IPS-NIHi7 (cell line): ENCODE data around the gene PAFAH2.

Source experiments
- DNase-seq: peaks from one replicate; pipeline ENCODE4 v3.0.0; 2012; ENCODE audit warnings: mixed read lengths; ENCODE audit errors: extremely low spot score

The PAFAH2 gene

DNA sequence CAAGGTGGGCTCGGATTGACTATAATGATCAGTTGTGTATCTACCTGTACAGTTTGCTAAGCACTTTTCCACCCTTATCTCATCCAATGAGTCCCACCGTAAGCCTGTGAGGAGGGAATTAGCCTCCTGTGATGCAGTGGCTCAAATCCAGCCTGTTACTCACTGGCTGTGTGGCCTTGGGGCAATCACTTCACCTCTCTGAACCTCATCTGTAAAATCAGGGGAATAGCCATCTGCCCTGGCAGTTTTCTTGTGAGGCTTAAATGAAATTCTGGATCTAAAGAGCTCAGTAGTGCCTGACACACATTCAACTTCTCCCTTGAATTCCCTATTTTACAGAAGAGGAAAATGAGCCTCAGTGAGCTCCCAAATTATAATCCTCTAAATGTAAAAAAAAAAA is 16.3 kb upstream of the PAFAH2 start:
- DNase-seq = no peak

DNA sequence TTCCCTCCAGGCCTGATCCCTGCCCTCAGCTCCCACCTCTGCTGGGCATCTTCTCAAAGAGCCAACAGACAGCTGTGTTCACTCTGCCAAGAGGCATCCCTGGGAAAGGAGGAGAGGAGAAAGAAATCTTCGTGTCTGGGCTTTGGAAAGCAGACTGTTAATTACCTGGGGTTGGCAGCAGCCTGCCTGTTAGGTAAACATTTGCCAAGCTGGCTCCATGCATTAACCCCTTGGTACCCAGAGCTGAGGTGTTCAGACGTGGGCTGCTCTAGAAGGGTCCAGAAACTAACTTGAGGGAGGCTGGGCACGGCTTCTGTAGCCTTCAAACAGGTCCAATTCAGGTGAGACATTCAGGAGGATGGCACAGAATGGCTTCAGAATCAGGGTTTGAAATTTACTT is 15.0 kb upstream of the PAFAH2 start:
- DNase-seq = no peak

DNA sequence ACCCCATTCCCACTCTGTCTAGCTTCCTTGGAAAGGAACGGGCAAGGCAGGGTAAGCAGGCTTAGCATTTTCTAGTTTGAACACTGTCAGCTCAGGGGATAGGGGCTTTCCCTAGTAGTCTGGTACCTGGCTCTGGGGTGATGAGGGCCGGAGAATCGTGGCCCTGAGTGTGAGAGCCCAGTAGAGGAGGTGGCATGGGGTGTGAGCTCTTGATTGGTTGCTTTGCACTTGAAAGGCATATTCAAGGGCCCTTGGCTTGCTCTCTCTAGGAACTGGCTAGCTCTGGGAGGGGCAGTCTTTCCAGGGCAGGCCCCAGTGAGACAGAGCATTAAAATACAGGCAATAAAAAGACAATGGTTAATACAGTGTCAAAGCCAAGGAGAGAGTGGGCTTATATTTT is 13.0 kb upstream of the PAFAH2 start:
- peak; percentile 61 for DNase-seq

DNA sequence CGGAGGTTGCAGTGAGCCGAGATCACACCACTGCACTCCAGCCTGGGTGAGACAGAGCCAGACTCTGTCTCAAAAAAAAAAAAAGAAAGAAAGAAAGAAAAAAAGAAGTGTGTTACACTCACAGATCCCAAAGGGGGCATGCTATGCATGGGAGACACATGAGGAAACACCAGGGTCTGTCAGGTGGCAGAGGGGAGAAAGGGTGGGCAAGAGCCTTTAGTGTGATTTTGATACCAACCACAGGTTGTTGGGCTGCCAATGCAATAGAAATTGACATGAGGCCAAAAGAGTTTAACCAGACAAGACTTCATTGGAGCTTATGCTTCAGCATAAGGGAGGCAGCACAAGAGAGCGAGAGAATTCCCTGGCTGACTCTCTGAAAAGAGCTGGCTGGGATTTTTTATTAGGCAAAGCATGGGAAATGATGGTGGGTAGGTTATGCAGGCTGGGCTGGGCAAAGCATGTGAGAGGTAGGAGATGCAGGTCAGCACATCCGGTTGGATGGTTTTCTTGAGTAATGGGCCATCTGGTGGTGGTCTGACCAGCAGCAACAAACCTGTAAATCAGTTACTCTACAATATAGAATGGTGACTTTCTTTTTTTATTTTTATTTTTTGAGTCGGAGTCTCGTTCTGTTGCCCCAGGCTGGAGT is 12.1 kb upstream of the PAFAH2 start:
- peak; percentile 63 for DNase-seq

DNA sequence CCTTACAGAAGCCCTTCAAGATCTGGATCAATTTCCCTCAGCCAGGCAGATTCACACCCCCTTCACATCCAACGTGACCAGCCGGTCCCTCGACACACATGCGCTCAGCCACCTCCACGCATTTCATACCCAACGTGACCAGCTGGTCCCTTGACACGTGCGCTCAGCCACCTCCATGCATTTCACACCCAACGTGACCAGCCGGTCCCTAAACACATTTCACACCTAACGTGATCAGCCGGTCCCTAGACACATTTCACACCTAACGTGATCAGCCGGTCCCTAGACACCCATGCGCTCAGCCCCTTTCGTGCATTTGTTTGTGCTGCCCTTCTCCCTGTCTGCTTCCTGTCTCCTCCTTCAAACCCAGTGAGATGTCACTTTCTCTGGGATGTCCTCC is 8.8 kb upstream of the PAFAH2 start:
- no peak for DNase-seq

DNA sequence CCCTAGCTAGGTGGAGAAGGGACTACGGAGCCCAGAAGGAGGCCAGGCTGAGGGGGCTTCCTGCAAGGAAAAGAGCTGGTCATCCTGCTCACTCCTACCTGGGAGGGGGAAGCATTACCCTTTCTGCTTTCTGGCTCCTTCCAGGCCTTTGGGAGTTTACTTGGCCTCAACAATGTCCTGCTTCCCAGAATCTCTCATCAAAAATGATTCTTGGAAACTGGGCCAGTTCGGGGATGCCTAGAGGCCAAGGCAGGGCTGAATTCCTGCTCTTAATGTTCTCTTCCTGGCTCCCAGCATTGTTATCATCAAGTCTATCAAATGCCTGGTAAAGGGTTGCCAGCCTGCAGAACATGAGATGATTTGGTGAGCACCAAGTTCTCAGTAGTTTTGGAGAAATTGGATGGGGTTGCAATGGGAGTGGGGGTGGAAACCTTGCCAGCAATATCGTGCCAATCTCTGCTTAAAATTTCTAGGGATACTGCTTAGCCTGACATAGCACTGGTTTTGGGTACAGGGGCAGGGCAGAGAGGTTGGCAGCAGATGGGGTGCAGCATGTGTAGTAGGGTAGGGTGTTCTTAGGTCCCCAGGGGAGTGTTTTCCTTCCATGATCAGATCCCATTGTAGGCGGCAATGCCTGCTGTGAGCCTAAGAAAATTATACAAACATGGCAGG is 7.7 kb upstream of the PAFAH2 start:
- no peak for DNase-seq

DNA sequence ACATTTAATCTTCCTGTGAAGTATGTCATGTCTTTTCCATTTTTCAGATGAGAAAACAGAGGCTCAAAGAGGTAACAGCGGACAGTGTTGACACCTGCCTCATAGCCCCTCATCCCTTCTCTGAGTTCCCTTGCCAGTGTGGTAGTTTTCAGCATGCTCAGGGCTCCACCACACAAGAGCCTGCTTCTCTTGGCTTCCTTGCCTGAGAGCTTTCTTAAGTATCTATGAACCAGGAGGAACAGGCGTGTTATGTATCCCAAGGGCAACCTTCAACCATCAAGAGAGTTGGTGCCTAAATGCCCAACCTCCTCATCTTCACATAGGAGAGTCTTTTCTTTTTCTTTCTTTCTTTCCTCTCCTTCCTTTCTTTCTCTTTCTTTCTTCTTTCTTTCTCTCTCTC is 5.9 kb upstream of the PAFAH2 start:
- no peak for DNase-seq

DNA sequence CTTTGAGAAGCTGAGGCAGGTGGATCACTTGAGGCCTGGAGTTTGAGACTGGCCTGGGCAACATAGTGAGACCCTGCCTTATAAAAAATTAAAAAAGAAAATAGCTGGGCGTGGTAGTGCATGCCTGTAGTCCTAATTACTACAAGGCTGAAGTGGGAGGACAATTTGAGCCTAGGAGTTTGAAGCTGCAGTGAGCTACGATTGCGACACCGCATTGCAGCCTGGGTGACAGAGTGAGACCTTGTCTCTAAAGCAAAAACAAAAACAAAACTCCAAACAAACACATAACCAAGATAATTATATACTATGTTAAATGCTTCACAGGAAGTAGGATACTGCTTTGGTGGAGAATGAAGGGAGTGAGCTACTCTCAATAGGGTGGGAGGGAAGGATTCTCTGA is 5.4 kb upstream of the PAFAH2 start:
- DNase-seq = no peak

DNA sequence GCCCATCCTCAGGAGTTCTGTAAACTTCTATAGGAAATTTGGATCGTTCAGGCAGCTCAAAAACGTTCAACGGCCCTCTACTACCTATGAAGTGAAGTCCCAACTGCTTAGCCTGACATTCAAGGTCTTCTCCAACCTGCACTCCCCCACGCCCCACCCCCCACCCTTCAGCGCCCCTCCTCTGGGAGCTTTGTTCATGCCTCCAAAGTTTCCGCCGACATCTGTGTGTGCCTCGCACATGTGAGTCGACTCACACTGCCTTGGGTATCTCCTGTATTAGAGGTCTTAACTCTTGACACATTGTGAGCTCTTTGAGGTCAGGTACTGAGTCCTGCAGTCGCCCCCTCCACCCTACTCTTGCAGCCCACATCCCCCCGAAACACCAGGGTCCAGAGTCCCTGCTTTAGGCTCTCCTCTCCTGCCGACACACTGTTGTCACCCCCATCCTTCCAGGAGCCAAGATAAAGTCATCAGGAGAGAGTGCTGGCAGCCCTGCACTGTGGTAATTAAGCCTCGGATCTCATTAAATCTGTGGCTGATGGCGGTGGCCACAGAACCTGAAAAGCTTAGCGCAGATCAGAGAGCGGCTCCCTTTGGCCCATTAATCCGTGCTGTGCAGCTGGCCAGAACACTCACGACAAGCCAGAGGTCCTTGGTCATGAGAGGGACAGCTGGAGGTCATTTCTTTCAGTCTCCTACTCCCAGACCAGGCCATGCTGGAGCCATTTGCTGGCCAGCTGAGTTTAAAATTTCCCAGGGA is 1.4 kb upstream of the PAFAH2 start:
- DNase-seq = no peak

DNA sequence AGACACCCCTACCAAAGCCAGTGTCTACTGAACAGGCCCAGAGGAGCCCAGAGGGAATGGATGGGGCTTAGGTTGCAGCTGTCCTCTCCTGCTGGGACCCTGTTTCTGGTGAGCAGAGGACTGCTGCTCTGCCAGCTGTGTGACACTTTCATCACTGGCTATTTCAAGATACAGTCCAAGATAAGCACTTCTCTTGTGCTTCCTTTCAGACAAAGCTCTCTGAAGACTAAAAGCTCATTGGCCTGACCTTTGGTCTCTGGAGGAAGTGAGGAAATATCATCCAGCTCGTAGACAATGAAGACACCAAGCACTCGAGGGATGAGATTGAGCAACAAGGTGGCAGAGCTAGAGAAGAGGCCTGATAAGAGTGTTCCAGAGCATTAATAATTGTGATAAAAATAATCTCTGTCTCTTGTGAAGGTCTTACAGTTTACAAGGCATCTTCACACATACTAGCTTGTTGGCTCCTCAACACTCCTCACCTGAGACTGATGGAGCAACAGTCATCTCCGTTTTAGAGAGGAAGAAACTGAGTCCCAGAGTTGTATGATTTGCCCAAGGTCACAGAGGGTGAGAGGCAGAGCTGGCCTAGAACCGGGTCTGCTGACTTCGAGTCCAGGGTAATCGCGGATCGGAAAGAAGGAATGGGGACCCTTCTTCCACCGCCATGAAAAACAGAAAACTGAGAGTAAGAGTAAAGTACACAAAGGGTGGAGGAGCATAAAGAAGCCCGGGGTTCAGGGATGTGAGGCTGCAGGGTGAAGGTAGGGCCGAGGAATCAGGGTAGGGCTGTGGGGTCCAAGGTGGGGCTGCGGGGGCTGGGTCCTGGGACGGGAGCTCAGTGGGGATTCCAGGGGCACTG is 666 bp downstream of the PAFAH2 start:
- no peak for DNase-seq

DNA sequence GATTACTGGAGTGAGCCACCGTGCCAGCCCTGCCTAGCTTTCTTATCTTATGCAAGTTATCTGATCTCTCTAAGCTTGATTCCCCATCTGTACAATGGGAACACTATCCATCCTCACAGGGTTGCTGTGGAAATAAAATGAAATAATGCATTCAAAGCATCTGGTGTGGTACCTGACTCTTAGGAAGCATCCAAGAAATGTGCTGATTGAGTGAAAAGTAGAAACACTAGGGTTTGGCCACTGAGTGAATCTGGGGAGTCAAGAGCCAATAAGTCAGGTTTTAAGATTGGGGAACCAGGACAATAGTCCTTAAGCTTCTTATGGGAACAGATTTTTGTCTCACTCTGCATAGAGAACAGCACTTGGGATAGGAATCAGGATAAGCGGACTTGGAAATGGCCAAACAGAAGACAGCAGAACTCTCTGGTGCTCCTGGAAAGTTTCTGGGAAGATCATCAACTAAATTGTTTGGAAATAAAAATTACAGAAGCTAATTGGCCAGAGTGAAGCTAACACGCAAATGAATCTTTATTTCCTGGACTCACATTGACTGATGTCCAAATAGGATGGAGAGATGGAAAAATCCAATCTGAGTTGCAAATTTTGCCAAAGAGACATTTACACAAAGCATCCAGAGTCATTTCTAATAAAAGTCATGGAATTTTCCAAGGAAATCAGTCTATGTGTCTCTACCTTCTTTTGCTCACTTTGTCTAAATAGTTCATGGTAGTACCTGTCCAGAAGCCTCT is 3.3 kb downstream of the PAFAH2 start:
- no peak for DNase-seq

DNA sequence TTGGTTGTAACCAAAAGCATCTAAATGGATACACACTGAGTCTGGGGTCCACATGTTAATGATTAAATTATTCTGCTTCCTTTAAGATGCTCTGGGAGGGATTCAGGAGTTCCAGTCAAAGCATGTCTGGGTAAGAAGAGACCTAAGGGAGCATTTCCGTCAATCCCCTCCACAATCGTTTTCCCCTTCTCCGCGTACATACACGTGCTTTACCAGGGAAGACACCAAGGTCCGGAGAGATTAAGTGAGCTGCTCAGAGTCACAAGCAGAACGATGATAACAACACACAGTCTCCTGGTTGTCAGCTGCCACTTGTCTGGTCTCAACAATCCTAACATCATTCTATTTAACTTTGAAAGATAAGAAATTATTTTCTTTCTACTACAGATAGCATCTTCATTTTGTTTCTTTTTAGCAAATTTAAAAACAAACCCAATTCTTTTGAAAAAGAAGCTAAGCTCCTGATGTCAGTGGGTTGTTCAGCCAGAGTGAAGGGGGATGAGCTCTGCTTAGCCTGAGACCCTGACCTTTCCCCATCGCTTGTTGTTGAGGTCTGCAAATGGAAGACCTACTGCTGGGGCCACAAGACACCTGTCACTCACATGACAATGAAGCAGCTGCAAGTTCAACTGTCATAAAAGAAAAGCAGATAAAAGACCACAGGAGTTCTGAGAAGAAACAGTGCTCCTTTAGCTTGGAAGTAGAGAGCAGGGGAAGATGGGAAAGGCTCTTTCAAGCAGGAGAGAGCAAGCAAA is 4.5 kb downstream of the PAFAH2 start:
- peak; percentile 34 for DNase-seq

DNA sequence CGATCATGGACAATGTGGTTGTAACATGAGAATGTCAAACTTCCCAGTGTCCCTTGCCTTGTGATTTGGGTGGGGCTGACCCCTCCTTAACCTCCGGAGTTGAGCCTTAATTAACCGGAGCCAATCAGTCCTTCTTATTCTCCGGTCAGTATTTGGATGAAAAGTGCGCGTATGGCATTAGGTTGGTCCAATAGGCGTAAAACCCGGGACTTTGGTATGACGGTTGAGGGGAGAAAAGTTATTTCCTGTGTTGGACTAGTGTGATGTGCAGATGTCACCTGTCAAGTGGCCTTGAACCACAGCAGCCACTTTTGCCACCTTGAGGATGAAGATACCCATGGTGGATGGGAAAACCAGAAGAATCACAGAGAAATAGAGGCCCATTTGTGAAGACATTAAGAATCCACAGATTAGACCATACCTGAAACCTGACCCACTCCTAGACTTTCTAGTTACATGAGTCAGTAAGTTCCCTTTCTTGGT is 5.1 kb downstream of the PAFAH2 start:
- no peak for DNase-seq

DNA sequence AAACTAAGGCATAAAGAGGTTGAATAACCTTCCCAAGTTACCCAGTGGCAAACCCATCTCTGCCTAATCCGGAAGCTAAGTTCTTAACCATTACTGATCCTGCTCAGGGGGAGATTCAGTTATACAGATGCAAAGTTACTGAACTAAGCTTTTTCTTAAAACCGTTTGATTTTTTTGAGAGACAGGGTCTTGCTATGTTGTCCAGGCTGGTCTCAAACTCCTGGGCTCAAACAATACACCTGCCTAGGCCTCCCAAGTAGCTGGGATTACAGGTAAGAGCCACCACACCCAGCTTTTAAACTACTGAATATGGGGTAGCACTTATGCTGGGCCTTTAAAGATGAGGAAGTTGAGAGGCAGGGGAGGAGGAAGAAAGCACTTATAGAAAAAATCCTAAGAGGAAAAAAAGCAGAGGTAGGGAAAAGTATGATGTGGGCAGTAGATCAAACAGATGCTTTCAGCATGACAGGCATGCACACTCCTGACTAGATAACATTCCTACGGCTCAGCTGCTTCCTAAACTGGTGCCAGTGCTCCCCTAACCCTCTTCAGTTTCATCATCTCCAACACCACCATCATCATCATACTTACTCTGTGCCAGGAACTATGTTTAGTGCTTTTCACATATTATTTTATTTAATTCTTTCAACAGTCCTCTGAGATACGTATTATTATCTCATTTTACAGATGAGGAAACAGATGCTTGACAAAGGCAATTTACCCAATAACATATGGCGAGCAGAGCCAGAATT is 5.8 kb downstream of the PAFAH2 start:
- no peak for DNase-seq

DNA sequence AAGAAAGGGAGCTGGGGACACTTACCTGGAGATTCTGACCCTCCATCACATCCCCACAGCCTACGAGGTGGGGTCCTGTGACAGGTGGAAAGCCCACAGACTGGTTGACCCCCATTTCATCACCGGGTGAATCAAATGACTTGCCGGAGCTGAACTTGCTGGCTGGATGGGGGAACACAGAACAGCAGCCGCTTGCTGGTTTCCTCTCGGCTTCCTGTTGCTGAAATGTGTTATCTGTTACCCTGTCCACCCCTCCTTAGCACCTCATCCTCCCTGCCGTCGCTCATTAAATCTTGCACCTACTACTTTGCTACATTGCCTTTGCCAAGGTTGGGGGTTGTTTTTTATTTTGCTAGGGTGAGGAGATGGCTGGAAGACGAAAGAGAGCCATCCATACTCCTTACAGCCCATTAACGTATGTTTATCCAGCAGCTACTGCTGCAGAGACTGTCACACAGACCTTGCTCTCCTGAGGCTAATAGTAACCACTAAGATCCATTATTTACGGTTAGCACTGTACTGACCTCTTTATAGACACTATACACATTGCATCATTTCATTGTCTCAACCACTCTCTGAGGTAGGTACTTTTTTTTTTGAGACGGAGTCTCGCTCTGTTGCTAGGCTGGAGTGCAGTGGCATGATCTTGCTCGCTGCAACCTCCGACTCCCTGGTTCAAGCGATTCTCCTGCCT is 7.0 kb downstream of the PAFAH2 start:
- no peak for DNase-seq

DNA sequence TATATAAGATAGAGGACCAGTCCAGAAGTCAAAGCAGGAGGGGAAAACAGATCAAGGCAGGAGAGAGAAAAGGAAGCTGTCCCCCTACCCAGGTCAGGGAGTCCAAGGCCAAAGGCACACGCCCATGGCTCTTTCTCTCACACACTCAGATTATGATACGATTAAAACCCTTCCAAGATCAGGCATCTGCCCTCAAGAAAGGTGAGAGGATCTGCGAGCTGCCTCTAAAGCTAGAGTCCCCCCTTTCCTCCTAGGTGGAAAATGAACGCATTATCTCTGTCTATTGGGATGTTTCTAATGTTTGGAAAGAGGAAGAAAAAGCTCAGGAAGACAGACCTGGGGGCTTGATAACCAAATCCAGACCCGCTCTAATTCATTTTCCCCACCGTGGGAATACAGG is 7.6 kb downstream of the PAFAH2 start:
- DNase-seq = no peak

DNA sequence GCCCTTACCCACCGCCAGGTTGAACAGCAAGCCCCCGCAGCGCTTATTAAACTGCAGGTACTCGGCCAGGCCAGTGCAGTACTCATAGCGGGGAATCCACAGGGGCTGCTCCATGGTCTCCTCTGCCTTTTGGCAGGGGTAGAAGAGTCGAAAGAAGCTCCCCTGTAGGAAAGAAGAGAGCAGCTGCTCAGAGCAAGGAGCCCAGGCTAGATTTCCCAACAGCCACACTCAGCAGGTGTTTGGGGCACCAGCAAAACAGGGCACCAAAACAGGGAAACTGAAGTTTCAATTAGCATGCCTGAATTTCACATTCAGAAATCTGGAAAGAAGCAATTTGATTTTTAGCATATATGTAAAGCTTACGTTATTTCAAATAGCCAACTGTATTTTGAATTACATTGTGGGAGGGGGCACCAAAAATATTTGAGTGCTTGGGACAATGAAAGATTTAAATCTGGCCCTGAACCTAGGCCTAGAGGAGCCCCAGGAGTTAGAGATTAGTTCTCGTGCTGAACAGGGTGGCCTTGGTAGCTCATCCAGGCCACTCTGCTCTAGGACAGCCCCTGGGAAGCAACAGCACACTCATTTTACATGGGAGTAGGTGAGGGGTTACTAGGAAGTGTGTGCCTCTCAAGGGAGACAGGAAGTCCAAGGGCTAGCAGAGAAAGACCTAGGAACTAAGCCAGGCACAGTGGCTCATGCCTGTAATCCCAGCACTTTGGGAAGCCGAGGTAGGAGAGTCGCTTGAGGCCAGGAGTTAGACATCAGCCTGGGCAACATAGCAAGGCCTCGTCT is 8.2 kb downstream of the PAFAH2 start:
- DNase-seq = no peak

DNA sequence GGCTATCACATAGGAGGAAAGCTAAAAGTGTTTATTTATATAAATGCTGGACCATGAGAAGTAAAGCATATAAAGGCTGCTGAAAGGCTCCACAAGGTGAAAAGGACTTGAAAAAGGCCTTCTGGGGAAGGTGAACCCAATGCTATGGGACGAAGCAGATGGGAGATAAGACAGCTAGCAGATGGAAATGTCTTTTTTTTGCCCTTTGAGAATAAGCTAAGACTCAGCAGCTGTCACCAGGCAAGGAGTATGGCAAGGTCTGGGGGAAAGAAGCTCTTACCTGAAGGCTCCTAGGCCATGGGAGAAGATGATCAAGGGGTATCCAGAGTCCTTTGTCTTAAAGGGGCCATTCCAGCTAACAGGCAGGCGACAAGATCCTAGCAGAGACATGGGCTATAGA is 9.9 kb downstream of the PAFAH2 start:
- no peak for DNase-seq
